SK-N-MC (cell line): ENCODE measurements around the gene NEDD9.

Experiments used
- EZH2 ChIP-seq: fragments of 200-600 bp; sonication (generic); IDR thresholded peaks from one replicate; pipeline ENCODE4 v1.6.1; 2017; ENCODE audit warnings: antibody characterized with exemption
- FOXP2 ChIP-seq: optimal IDR thresholded peaks from 2 replicates; pipeline ENCODE3; 2011; ENCODE audit warnings: mild to moderate bottlenecking, moderate library complexity; ENCODE audit not compliant: insufficient read depth; ENCODE audit errors: extremely low read length, control extremely low read depth
- POLR2AphosphoS5 ChIP-seq: IDR thresholded peaks from 2 replicates; pipeline ENCODE4 v1.6.1; 2012; ENCODE audit warnings: mild to moderate bottlenecking, low read depth, low read length, borderline replicate concordance

GRCh38 chr6:11250108-11250507 is 17.6 kb upstream of the NEDD9 start:
- TF ChIP-seq POLR2AphosphoS5 (no peak), EZH2 (no peak), FOXP2 (no peak)
